Measurements from ENCODE around the gene SYNPO2.

GRCh38 chr4:118904935-118905334, 16.3 kb downstream of the SYNPO2 start:
- no peak for TF ChIP-seq CTCF (conservative IDR thresholded peaks at IDR 0.05 in 1 of 2, IDR thresholded peaks at IDR 0.05 in 1 of 2; ENCODE audit: extremely low read depth in 1 of 2, insufficient read depth in 1 of 2, low read depth in 1 of 2, low read length in 2 of 2)
- TF ChIP-seq EZH2 (IDR thresholded peaks at IDR 0.05; ENCODE audit: borderline replicate concordance, low read length), result no peak

Data from mammary epithelial cell (primary cell).